ENCODE results near the gene STAT5A. TPM values are rescaled to one million over a fixed set of nuclear protein-coding genes. Genes with fewer than 3 reads are reported as not detected.

The STAT5A gene
- total RNA-seq, 1 experiment from 2014 or later: 3.1 TPM

DNA sequence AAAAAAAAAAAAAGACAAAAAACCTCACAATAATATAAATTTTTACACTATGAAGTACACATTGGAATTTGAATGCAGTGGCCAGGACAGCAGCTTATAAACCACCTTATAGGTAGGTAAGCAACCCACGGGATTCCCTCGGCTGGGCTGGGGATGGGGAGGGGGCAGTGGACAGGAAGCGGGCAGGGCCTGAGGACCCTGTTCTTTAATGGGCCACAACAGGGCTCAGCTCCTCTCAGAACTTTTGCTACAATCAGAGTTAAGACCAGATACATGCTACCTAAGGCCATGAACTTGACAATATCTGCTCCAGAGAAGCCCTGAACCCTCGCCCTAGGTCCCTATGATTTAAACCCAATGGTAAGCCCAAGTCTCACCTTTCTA, 25.1 kb downstream of the STAT5A start:
- H3K9me3 Mint-ChIP-seq (ENCODE audit: low read depth, unreplicated experiment): no peaks in the 10 kb centered on the region
- TF ChIP-seq CTCF (IDR thresholded peaks at IDR 0.05; ENCODE audit: unreplicated experiment): no peak
- H3K27ac Mint-ChIP-seq (ENCODE audit: unreplicated experiment): no peak overlapping the region

GRCh38 chr17:42313773-42314566, 25.7 kb downstream of the STAT5A start:
- no peak for TF ChIP-seq CTCF (IDR thresholded peaks at IDR 0.05; ENCODE audit: unreplicated experiment)
- Mint-ChIP-seq H3K4me3 (ENCODE audit: low read depth, unreplicated experiment) (no peak overlapping the region), H3K27ac (ENCODE audit: unreplicated experiment) (no peak overlapping the region), H3K9me3 (ENCODE audit: low read depth, unreplicated experiment) (no peaks in the 10 kb centered on the region), H3K36me3 (ENCODE audit: insufficient read depth, unreplicated experiment) (peaks cover 42% of the 10 kb centered on the region), H3K27me3 (ENCODE audit: unreplicated experiment) (no peaks in the 10 kb centered on the region), H3K4me1 (ENCODE audit: low read depth, unreplicated experiment) (peaks cover 8% of the 10 kb centered on the region)
- BruUV-seq (replicated peaks): no TSS peak
- no peak for DNase-seq
- CTCF ChIA-PET: interaction anchor here (0.5 to 1.2 kb wide), 2 partner anchors 66 to 89 kb away, joined by 4 read pairs; no protein-coding TSS in a partner anchor
- intact Hi-C loops (cut with micrococcal nuclease; ENCODE audit: unreplicated experiment): no loop called here

More for the DNA sequence above, 25.1 kb downstream of the STAT5A start:
- intact Hi-C loops (cut with micrococcal nuclease; ENCODE audit: unreplicated experiment): no loop called here
- CTCF ChIA-PET: interaction anchor here (0.6 to 1.2 kb wide), 2 partner anchors 89 to 202 kb away, joined by 4 read pairs; no protein-coding TSS in a partner anchor
- Mint-ChIP-seq H3K4me1 (ENCODE audit: low read depth, unreplicated experiment) (peaks cover 8% of the 10 kb centered on the region), H3K4me3 (ENCODE audit: low read depth, unreplicated experiment) (no peak overlapping the region), H3K27me3 (ENCODE audit: unreplicated experiment) (no peaks in the 10 kb centered on the region), H3K36me3 (ENCODE audit: insufficient read depth, unreplicated experiment) (peaks cover 36% of the 10 kb centered on the region)
- no peak for DNase-seq
- no TSS peak for BruUV-seq (replicated peaks)

GRCh38 chr17:42315402-42316156, 27.3 kb downstream of the STAT5A start:
- Mint-ChIP-seq H3K27me3 (ENCODE audit: unreplicated experiment) (no peaks in the 10 kb centered on the region), H3K9me3 (ENCODE audit: low read depth, unreplicated experiment) (no peaks in the 10 kb centered on the region), H3K36me3 (ENCODE audit: insufficient read depth, unreplicated experiment) (peaks cover 51% of the 10 kb centered on the region), H3K4me3 (ENCODE audit: low read depth, unreplicated experiment) (no peak overlapping the region), H3K27ac (ENCODE audit: unreplicated experiment) (no peak overlapping the region), H3K4me1 (ENCODE audit: low read depth, unreplicated experiment) (peaks cover 15% of the 10 kb centered on the region)
- no peak for TF ChIP-seq CTCF (IDR thresholded peaks at IDR 0.05; ENCODE audit: unreplicated experiment)
- no peak for DNase-seq
- intact Hi-C loops (cut with micrococcal nuclease; ENCODE audit: unreplicated experiment): no loop called here
- no TSS peak for BruUV-seq (replicated peaks)
- CTCF ChIA-PET: interaction anchor here (0.5 kb wide), 1 partner anchor 17 kb away, joined by 3 read pairs; no protein-coding TSS in a partner anchor

- DNase-seq: no peak
- no peaks in the 10 kb centered on the region for H3K9me3 Mint-ChIP-seq (ENCODE audit: low read depth, unreplicated experiment)
- H3K27ac Mint-ChIP-seq (ENCODE audit: unreplicated experiment): no peak overlapping the region
- intact Hi-C loops (cut with micrococcal nuclease; ENCODE audit: unreplicated experiment): no loop called here
- H3K4me3 Mint-ChIP-seq (ENCODE audit: low read depth, unreplicated experiment): no peak overlapping the region
- no peak for TF ChIP-seq CTCF (IDR thresholded peaks at IDR 0.05; ENCODE audit: unreplicated experiment)
- no peaks in the 10 kb centered on the region for H3K27me3 Mint-ChIP-seq (ENCODE audit: unreplicated experiment)
- peaks cover 15% of the 10 kb centered on the region for H3K4me1 Mint-ChIP-seq (ENCODE audit: low read depth, unreplicated experiment)
- peaks cover 51% of the 10 kb centered on the region for H3K36me3 Mint-ChIP-seq (ENCODE audit: insufficient read depth, unreplicated experiment)
- CTCF ChIA-PET: interaction anchor here (0.5 kb wide), 1 partner anchor 18 kb away, joined by 7 read pairs; no protein-coding TSS in a partner anchor
- no TSS peak for BruUV-seq (replicated peaks)
Observed at GRCh38 chr17:42316755-42317154, 28.5 kb downstream of the STAT5A start.
